ENCODE measurements around the gene HOXC6. TPM values are rescaled to one million over a fixed set of nuclear protein-coding genes. Genes with fewer than 3 reads are reported as not detected.

The HOXC6 gene
- total RNA-seq, 2 experiments from 2014 or later: not detected

DNA sequence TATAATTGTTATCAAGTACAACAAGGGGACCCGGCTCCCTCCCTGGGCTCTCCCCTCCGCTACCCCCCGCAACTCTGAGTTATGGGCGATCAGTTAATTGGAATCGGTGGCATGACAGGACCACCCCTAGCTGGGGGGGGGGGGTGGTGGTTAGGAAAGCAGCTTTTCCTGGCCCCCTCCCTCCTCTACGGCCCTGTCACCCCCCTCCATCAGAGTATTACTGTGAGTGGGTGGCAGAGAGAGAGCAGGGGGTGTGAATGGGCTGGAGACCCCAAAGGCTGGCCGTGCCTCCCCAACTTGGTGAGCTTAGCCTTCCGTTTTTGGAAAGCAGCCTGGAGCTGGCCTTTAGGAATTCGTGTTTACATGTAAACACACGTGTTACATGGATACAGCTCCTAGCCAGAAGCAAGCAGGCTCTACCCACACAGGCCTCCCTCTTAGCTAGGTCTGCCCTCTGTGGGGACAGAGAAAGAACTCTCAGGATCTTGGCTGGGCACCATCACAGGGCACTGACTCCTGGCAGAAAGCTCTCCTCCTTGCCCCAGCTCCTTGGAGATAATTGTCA, 24.3 kb downstream of the HOXC6 start:
- H3K36me3 Mint-ChIP-seq (ENCODE audit: low read depth): no peaks in the 10 kb centered on the region
- ChIA-PET CTCF (interaction anchor here (0.5 to 1.2 kb wide), 3 partner anchors 20 to 1932 kb away, joined by 3 to 4 read pairs (median 4); no protein-coding TSS in a partner anchor), POLR2A (interaction anchor here (0.6 to 1.6 kb wide), 3 partner anchors 37 to 326 kb away, joined by 3 to 4 read pairs (median 4); no protein-coding TSS in a partner anchor)
- Histone ChIP-seq H3K27ac (ENCODE audit: low read depth in 1 of 2, low read length in 2 of 2) (no peak overlapping the region), H3K4me3 (ENCODE audit: low read length) (no peak overlapping the region), H3K4me1 (ENCODE audit: insufficient read depth, low read length) (peaks cover 43% of the 10 kb centered on the region), H3K27me3 (ENCODE audit: control insufficient read depth in 1 of 2, insufficient read depth in 2 of 2, low read length in 2 of 2) (peaks cover 75 to 88% of the 10 kb centered on the region in 2 experiments), H3K36me3 (ENCODE audit: insufficient read depth, low read length) (no peaks in the 10 kb centered on the region), H3K9me3 (ENCODE audit: control insufficient read depth in 1 of 2, insufficient read depth in 1 of 2, low read length in 2 of 2) (peaks cover 0 to 15% of the 10 kb centered on the region in 2 experiments)
- intact Hi-C loops (cut with DNase I, micrococcal nuclease): no loop called here
- DNase-seq (no peak), ATAC-seq (ENCODE audit: poor library complexity) (peak; percentile 19)
- H3K9me3 Mint-ChIP-seq: no peaks in the 10 kb centered on the region
- TF ChIP-seq CTCF (IDR thresholded peaks at IDR 0.05): no peak
- peaks cover 95% of the 10 kb centered on the region for H3K27me3 Mint-ChIP-seq
- peaks cover 44% of the 10 kb centered on the region for H3K4me1 Mint-ChIP-seq (ENCODE audit: low read depth)
- no peak overlapping the region for H3K27ac Mint-ChIP-seq
- H3K4me3 Mint-ChIP-seq: no peak overlapping the region

DNA sequence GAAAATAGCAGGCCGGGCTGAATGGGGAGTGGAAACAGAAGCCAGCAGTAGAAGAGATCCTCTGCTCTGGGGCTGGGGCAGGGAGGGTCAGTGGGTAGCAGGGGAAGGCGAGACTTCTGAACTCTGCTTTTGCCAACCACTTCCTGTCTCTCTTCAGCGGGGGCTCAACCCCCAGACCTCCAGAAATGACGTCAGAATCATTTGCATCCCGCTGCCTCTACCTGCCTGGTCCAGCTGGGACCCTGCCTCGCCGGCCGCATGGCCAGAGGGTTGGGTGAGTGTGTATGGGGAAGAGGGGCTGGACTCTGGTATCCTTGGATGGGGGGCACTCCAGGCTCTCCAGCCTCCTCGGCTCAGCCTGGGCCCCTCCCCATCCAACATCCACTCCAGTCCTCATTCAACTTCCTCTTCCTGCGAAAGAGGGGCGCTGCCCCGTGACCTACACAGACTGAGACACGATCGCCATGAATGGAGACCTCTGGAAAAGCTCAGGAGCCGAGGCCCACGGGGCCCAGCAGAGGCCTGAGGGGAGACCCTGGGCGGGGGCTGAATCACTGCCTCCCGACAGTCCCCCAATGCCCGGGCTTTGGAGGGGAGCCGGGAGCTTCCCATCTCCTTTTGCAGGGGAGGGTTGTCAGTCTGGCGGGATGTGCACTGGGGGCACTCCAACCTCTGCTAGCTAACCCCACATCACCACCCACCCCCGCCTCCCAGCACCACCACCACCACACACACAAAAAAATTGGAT, 24.9 kb downstream of the HOXC6 start:
- POLR2A ChIA-PET: interaction anchor here (1.0 to 1.6 kb wide), 3 partner anchors 8 to 47 kb away, joined by 3 to 4 read pairs (median 4); no protein-coding TSS in a partner anchor
- intact Hi-C loops (cut with DNase I, micrococcal nuclease): no loop called here

More for the DNA sequence above, 24.9 kb downstream of the HOXC6 start:
- H3K4me1 Mint-ChIP-seq (ENCODE audit: low read depth): peaks cover 44% of the 10 kb centered on the region
- H3K36me3 Mint-ChIP-seq (ENCODE audit: low read depth): no peaks in the 10 kb centered on the region
- DNase-seq: peak in 2 of 14 experiments; percentile 29 to 62
- H3K4me3 ChIP-seq (ENCODE audit: low read length): peak overlapping the region; percentile 42
- H3K9me3 ChIP-seq (ENCODE audit: control insufficient read depth in 1 of 2, insufficient read depth in 1 of 2, low read length in 2 of 2): peaks cover 0 to 9% of the 10 kb centered on the region in 2 experiments
- CTCF ChIA-PET: interaction anchor here (0.9 to 1.2 kb wide), 4 partner anchors 21 to 155 kb away, joined by 3 to 4 read pairs (median 3); no protein-coding TSS in a partner anchor
- peak overlapping the region; percentile 72 for H3K4me3 Mint-ChIP-seq
- peaks cover 41% of the 10 kb centered on the region for H3K4me1 ChIP-seq (ENCODE audit: insufficient read depth, low read length)
- H3K27ac Mint-ChIP-seq: no peak overlapping the region
- peak; percentile 25 for ATAC-seq (ENCODE audit: poor library complexity)
- no peaks in the 10 kb centered on the region for H3K36me3 ChIP-seq (ENCODE audit: insufficient read depth, low read length)
- no peak overlapping the region for H3K27ac ChIP-seq (ENCODE audit: low read depth in 1 of 2, low read length in 2 of 2)
- H3K9me3 Mint-ChIP-seq: no peaks in the 10 kb centered on the region
- peaks cover 75 to 81% of the 10 kb centered on the region in 2 experiments for H3K27me3 ChIP-seq (ENCODE audit: control insufficient read depth in 1 of 2, insufficient read depth in 2 of 2, low read length in 2 of 2)
- TF ChIP-seq CTCF (IDR thresholded peaks at IDR 0.05): no peak
- H3K27me3 Mint-ChIP-seq: peaks cover 95% of the 10 kb centered on the region

All from CD4-positive, alpha-beta T cell (primary cell).